Spleen (tissue), 7 donors: ENCODE measurements around the gene UBIAD1.

Experiments used
- POLR2A ChIP-seq, 3 donors: fragments of 450-650 bp; IDR thresholded peaks; one replicate each; pipeline ENCODE4 v1.5.1; 2017; ENCODE audit warnings: antibody characterized with exemption in 3 of 3, mild to moderate bottlenecking in 1 of 3
- TF ChIP-seq, protein P1 (sequence below), 11 experiments: fragments of 200-600 bp in 7 of 11; fragments of 450-650 bp in 4 of 11; sonication (generic) in 4 of 11; IDR thresholded peaks in 8 of 11; conservative IDR thresholded peaks in 3 of 11; 1 replicate in 7 of 11; 2 replicates in 4 of 11; pipeline versions ENCODE4 v1.4.0 to v1.8.0; 2016 to 2021; ENCODE audit warnings: antibody characterized with exemption in 11 of 11, inconsistent platforms in 4 of 11, mild to moderate bottlenecking in 1 of 11
- donor health status: DM: no; HTN: no; CAD: no; lungs with moderate emphysema.
- donor health status: DM: no; HTN: no; CAD: no.
- donor health status: DM: no; HTN: no; CAD: no.

- TF ChIP-seq, protein P1, sequence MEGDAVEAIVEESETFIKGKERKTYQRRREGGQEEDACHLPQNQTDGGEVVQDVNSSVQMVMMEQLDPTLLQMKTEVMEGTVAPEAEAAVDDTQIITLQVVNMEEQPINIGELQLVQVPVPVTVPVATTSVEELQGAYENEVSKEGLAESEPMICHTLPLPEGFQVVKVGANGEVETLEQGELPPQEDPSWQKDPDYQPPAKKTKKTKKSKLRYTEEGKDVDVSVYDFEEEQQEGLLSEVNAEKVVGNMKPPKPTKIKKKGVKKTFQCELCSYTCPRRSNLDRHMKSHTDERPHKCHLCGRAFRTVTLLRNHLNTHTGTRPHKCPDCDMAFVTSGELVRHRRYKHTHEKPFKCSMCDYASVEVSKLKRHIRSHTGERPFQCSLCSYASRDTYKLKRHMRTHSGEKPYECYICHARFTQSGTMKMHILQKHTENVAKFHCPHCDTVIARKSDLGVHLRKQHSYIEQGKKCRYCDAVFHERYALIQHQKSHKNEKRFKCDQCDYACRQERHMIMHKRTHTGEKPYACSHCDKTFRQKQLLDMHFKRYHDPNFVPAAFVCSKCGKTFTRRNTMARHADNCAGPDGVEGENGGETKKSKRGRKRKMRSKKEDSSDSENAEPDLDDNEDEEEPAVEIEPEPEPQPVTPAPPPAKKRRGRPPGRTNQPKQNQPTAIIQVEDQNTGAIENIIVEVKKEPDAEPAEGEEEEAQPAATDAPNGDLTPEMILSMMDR (IDR thresholded peaks at IDR 0.05 in 8 of 11, conservative IDR thresholded peaks at IDR 0.05 in 3 of 11): no peak
- TF ChIP-seq POLR2A (IDR thresholded peaks at IDR 0.05): no peak
Measured at GRCh38 chr1:11229203-11229602, 43.8 kb upstream of the UBIAD1 start.
